Daoy (cell line): ENCODE data around the gene CUL1. TPM values are rescaled to one million over a fixed set of nuclear protein-coding genes. Genes with fewer than 3 reads are reported as not detected.

Source experiments
- DNase-seq: peaks from one replicate; pipeline ENCODE4 v3.0.0-alpha.2; 2015; ENCODE audit warnings: low read depth
- total RNA-seq: library from RNA; depleted of rRNA; stranded (reverse); fragments of >200 nt; shearing (Covaris generic); gene quantifications from 2 replicates; pipeline ENCODE4 v1.2.3, GENCODE V29; 2014

CUL1 gene
- total RNA-seq, 1 experiment from 2014 or later, result 88.5 TPM

DNA sequence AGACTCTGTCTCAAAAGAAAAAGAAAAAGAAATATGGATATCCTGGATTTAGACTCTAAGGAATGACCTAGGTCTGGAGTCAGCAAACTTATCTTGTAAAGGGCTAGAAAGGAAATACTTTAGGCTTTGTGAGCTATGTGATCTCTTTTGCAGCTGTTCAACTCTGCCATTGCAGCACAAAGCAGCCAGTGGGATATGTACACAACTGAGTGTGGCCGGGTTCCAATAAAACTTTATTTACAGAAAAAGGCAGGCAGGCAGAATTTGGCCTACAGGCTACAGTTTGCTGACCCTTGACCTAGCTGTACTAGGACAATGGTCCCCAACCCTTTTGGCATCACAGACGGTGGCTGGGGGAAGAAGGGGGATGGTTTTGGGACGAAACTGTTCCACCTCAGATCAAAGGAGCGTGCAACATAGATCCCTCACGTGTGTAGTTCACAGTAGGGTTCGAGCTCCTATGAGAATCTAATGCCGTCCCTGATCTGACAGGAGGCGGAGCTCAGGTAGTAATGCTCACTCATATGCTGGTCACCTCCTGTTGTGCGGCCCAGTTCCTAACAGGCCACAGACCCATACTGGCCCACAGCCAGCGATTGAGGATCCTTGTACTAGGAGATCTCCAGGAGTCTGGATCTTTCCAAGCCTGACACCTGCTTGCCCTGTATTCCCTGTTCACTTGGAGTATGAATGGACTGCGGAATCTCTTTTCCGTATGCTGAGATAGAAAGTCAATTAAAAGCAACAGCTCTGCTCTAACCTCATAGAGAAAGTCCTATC is 63.0 kb downstream of the CUL1 start:
- DNase-seq, result no peak

DNA sequence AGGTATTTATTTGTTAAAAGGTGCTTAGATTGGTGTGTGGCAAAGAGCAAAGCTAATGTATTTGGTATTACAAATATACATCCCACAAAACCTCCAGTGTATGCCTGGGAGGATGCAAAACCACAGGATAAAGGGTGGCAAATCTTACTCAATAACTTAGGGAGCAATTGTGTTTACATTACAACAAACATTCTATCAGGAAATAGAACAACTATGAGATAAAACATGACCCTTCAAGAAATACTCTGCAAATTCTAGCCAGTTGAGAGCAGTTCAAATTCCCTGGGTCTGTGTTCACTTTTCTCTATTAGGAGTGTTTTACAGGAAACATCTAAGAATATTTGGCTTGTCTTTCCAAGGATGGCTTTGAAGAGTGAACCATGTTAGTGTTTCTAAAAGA is 64.9 kb downstream of the CUL1 start:
- no peak for DNase-seq

DNA sequence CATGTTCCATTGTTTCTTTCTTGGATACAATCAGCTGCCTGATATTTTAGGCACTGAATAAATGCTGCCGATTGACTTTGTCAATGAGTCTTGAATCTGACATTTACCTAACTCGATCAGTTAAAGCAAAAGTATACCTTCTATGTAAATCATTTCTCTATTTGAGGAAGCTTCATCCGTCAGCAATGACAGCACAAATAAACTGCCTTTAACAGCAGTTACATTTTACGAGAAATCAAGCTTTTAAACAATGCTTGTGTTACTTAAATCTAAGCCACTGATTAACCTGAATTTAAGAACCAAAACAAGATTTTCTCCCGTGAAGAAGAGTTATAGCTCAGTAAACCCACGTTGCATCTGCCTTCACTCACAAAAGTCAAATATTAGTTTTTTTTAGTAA is 71.3 kb downstream of the CUL1 start:
- no peak for DNase-seq

DNA sequence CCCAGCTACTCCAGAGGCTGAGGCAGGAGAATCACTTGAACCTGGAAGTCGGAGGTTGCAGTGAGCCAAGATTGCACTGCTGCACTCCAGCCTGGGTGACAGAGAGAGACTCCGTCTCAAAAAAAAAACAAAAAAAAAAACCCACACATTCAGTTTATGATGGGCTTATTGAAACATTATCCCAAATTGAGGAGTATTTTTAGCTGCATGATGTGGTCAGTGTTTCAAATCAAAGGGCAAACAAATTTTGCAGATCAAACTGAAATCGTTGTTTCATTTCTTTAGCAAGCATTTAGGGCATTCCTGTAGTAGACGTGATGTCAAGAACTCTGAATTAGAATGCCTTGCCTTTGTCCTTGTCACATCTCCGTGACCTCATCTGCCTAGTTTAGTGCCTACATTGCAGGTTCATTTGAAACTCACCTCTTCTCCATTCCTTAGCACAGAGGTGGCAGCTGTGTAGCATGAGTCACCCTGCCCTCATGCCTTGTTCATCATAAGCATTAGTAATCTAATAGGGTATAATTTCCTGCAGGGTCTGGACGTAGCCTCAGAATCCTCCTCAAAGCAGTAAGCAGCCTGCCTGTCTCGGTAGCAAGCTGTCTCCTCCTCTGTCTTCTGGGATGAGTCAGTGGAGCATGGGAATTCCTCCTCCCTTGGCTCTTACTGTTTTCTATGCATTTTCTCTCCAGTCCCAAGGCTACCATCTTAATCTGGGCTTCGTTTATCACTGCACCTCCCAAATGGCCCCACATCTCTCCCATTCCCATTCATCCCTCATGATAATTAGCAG is 73.8 kb downstream of the CUL1 start:
- peak; percentile 99 for DNase-seq

DNA sequence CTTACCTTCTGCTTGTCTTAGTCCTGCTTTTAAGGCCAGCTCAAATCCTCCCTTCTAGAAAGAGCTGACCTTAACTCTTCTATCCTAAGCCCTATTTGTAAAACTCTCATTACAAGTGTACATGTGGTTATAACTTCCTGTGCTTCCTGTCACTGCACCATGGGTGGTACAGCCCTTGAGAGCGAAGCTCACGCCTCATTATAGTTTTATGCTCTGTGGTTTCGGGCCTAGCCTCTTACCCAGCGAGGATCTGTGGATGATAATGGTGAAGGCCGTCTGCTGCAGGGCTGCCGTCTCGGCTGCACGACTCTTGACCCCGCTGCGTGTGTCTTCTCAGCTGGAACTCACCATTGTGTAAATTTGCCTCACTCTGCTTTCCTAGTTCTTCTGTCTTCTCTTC is 74.6 kb downstream of the CUL1 start:
- DNase-seq, result peak; percentile 93

DNA sequence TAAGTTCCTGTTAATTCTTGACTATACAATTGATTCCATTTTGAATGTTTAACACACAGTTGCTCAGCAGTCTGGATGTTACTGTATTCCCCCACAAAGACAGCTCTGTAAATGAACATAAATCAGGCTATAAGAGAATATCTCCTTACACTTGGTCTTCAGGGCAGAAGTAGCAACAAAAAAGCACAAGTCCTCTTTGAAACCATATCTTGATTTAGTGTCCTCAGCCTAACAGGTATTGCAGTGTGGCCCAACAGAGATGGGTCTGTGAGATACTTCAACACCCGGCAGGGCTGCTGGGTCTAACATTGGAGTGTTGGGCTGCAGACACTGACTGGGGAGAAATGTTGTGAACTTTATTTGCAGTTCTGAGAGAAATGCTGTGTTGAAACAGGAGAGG is 75.8 kb downstream of the CUL1 start:
- DNase-seq, result no peak

DNA sequence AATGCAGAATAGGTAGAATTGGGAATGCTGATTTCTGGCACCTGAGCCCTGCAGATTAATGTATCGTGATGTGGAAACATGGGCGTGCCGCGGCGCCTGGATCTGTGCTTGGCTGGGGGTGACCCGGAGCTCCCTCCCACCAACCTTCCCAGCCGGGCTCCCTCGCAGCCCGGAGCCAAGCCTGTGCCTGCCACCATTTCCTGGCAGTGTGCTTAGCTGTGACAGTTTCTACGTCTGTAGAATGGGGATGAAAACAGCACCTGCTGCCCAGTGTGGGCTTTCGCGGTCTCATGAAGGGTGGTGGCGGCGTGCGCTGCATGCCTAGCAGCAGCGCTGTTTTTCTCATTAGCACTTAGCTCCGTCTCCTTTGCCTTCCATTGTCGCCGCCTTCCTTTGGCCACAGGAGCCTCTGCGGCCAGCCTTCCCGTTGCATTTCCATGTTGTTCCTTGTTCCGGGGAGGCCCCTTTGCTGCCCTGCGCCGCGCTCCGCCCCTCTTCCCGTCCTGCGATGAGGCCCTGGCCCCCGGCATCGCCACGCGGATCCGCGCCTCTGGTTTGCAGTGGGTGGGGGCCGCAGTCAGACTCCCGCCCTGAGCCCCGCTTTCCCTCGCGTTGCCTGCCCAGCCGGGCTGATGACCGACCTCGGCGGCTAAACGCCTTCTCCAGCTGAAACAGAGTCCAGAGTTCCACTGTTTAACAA is 84.2 kb downstream of the CUL1 start:
- DNase-seq, result no peak

DNA sequence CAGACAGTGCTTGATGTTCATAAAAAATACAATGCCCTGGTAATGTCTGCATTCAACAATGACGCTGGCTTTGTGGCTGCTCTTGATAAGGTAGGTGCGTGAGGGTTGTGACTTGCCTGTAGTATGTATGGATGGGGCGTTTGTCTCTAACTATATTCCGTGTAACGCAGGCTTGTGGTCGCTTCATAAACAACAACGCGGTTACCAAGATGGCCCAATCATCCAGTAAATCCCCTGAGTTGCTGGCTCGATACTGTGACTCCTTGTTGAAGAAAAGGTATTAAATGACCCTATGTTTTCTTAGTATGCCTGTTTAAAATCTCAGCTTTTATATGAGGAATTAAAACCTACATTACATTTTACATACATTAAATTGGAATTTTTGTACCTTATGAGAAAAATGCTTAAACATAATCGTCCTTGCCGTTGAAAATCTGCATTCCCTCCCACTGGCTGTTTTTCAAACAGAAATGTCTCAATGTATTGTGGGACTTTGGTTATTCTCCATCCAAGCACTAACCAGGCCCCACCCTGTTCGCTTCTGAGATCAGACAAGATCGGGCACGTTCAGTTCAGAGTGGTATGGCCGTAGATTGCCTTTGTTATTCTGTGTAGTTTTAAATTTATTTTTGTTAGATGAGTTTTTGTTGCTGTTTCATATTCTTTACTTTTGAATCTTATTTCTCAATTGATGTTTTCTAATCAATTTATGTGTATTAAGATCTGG is 85.3 kb downstream of the CUL1 start:
- no peak for DNase-seq

DNA sequence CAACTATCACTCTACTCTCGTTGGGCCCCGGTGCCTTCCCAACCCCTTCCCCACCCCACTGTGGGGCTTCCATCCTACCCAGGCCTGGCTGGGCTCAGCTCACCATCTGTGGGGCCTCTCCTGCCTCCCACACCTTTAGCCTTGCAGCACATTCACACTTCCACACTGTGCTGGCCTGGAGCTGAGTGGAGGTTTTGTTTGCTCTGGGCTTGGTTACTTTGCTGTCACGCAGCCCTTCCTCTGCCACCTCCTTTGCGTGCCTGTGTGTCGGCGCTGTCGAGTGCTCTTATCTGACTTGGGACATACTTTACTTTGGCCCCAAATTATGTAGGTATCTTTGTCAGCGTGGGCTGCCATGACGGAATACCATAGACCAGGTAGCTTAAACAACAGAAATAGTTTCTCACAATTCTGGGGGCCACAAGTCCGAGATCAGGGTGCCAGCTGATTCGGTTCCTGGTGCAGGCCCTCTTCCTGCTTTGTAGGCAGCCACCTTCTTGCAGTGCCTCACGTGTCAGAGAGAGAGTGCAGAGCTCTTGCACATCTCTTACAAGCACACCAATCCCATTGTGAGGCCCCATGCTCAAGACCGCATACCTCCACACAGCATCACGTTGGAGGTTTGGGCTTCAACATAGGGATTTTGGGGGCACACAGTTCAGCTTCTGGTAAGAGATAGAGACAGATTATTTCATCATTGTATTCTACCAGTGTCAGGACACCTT is 89.0 kb downstream of the CUL1 start:
- no peak for DNase-seq

DNA sequence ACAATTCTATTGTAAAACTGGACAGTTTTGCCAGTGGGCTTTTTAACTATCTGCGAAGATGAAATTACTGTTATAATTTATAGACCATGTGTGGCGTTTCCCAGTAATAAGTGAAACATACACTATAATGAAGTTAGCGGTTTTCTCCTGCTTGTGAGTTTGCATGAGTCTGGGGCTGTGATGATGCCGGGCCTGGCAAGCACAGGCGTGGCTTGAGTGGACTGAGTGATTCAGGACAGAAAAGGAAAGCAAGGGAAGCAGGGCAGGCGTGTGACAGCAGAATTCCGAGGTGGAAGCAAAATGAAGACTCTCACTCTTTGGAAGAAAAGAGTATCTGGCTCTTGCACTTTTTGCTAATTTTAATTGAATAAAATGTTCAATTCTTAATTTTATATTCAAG is 90.5 kb downstream of the CUL1 start:
- no peak for DNase-seq

DNA sequence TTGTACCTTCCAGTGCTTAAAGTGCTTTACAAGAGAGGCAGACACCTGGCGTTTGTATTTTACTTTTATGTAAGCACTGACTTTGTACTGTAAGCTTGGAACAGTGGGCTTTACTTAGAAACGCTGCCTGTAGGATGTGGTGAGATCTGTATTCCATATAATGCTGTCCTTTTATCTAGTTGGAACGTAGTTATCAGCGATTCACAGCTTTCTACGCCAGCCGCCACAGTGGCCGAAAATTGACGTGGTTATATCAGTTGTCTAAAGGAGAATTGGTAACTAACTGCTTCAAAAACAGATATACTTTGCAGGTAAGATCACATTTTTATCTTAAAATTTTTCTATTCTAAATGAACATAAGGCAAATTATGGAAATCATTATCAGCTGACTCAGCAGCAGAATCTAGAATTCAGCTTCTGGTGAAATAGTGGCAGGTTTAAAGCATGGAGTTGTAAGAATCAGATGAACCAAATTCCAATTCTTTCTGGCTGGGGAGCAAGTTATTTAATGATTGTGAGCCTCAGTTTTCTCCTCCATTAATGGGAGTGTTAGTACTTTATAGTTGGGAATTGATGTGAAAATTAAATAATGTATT is 91.5 kb downstream of the CUL1 start:
- DNase-seq, result no peak

DNA sequence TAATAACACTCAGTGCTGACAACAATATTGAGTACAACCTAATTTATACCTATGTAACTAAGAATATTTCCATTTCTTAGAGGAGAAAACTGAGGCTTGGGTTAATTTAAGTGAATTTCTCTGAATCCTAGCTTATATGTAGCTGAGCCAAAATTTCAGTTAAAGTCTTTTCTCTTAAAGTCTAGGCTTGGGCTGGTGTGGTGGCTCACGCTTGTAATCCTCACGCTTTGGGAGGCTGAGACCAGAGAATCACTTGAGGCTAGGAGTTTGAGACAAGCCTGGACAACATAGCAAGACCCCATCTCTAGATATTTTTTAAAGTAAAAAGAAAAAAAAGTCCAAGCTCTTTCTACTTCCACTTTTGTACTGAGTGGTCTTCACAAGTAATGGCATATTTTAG is 92.1 kb downstream of the CUL1 start:
- DNase-seq, result no peak

DNA sequence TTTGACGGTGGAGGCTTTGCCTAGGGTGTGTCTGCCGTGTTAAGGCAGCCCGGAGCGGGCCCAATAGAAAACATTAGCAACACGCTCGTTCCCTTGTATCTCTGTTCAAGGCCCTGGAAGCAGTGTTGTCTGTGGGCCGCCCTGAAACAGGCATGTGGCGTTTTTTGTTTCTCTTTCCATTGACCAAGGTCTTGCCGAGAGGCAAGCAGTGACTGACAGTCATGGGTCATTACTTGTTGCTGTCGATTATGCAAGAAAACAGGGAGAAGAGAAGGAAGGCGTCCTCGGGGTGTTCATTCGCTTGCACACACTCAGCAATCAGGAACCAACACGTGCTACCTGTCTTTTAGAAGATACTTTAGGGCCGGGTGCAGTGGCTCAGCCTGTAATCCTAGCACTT is 92.8 kb downstream of the CUL1 start:
- DNase-seq, result no peak

DNA sequence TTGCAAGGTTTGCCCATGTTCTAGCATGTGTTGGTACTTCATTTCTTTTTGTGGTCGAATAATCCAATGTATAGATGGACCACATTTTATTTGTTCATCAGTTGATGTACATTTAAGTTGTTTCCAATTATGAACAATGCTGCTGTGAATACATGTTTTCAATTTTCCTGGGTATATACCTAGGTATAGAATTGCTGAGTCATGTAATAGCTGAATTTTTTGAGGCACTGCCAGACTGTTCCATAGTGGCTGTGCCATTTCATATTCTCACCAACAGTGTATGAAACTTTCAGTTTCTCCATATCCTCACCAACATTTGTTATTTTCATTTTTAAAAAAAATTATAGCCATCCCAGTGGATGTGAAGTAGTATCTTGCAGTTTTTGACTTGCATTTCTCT is 94.9 kb downstream of the CUL1 start:
- DNase-seq, result no peak

DNA sequence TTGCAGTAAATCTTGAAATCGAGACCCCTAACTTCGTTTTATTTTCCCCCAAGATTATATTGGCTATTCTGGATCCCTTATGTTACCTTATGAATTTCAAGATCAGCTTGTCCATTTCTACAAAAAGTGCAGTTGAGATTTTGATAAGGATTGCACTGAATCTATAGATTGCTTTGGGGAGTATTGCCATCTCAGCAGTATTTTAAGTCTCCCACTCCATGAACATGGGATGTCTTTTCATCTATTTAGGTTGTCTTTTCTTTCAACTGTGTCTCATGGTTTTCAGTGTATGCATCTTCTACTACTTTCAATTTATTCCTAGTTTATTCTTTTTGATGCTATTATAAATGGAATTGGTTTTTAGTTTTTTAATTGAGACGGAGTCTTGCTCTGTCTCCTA is 95.8 kb downstream of the CUL1 start:
- no peak for DNase-seq

DNA sequence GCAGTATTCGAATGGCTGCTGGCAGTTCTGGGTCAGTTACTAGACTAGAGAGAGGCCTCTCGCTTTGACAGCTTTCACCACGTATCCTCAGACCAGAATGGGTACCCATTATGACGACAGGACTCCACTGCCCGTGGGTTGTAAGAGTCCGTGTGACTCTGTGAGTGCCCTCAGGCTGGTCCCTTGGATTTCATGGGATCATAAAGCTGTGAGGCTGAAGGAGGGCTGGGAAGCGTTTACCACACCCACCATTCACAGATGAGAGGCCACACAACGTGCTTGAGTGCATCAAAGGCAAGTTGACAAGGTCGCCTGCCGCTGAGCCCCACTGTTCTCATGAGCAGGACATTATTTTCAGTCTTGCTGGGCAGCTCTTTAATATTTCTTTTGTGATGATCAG is 98.1 kb downstream of the CUL1 start:
- DNase-seq, result no peak

DNA sequence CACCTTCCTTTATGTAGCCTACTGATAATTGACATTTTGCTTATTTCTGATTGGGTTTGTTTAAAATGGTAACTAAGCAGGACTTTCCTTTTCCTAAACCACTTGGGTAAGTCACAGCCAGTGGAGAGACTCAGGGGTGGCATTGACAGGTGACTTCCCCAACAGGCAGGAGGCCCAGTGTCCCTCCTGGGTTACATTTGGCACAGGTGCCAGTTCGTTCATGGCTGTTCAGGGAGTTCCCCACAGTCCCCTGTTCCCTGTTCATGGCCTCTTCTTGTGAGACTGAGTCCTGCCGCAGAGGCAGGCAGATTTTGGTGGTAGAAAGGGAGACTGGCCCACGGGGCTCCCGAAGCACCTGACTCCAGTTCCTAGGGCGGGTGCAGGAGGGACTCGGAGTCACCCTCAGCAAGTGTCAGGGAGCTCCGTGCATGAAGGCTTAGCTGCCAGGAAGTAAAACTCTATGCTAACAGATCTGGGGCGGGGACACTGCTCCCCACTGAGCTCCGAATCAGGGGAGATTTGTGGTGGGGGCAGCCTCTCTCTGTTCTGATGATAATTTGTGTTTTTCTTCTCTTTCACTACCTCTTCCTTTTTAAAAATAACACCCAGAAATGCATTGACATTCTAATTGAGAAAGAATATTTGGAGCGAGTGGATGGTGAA is 101.3 kb downstream of the CUL1 start:
- DNase-seq, result no peak

DNA sequence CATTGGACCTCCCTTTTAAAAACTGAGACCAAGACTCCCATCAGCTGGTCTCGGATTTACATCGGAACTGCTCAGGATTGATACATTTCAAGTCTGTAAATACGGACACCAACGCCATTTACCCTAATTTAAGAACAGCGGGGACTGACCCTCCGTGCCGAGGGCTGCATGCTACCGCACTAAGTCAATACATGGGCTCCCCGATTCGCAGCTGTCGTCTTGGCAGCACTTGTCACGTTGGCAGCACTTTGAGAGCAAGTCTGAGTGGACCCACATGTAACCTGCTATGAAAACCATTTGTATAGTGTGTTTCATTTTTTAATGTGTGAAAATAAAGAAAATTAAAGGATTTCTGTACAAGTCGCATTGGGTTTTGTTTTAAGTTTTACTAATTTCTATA is 102.0 kb downstream of the CUL1 start:
- no peak for DNase-seq

DNA sequence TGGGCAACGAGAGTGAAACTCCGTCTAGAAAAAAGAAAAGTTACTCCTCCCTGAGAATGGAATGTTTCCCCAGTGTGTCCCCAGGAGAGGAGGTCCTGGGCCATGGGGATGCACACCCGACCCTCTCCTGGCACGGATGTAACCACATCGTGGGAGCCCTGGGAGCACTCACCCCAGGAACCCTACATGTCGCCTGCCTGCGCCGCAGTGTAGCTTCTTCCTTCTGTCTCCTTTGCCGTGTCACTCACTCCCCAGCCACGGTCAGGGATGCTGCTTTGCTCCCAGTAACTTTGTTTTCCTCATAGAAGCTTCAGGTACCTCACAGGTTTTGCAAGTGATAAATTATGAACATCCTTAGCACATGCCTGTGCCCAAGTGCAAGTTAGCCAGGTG is 103.4 kb downstream of the CUL1 start:
- DNase-seq, result no peak

DNA sequence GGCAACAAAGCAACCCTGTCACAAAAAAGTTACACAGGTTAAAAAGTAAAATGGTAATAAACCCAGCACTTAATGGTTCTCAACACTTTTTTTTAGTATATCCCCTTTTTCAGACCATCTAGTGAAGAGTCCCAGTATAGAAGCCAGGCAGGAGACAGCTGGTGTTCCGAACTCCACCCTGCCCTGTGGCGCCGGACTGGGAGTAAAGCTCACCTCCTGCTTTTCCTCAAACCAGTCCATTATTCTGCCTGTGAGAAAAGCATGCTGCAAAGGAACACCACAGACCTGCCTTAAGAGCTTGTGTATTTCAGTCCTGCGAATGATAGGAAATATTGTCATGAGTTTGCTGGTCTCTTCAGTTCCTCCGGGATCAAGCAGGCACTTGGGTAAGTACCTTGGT is 104.4 kb downstream of the CUL1 start:
- no peak for DNase-seq
